ENCODE results near the gene EMP2. TPM values are rescaled to one million over a fixed set of nuclear protein-coding genes. Genes with fewer than 3 reads are reported as not detected.
A peak's percentile ranks its signal among the peaks of the same experiment; 100 is the strongest.
"Not testable (repeated sequence)": the region's sequence is repeated elsewhere in the genome, so short reads cannot be mapped to it uniquely, and the experiment has no call there.

The EMP2 gene
- total RNA-seq, 1 donor from 2014 or later: 138 TPM

DNA sequence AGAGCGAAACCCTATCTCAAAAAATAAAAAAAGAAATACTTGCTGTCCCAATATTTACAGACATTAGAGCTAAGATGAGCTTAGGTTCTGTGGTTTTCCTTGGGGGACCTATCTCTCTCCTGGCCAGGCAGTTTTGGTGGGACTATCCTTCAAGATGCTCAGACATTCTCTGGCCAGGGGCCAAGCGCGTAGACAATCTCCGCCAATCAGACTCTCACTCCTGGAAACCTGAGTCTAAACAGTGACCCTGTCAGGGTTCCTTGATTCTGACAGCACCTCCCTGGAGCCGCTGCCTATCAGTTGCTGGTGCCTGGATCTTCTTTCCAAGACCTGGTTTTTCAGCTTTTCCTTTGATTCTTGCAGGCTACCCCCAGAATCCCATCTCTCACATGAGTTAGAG lies 45.6 kb downstream of the EMP2 start:
- DNase-seq (ENCODE audit: low spot score) (no peak), ATAC-seq (no peak)
- intact Hi-C loops (cut with DNase I): no loop called here

GRCh38 chr16:10533612-10534011 lies 46.8 kb downstream of the EMP2 start:
- ATAC-seq; intact Hi-C loops (cut with DNase I): not testable (repeated sequence)

DNA sequence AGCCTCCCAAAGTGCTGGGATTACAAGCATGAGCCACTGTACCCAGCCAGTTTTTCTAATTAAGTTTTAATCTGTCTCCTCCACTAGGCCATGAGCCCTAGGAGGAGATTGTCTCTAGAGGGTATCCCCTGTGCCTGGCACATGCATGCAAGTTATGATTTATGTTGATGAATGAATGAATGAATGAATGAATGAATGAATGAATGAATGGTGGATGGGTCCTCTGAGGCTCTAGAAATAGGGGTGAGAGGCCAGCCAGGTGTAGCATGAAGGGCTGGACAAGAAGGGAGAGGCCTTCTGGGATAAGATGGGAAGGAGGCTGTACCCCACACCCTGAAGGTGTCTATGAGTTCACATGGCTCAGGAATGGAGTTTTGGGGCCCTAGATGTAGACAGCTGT lies 48.8 kb downstream of the EMP2 start:
- DNase-seq (ENCODE audit: low spot score) (no peak), ATAC-seq (no peak)
- intact Hi-C loops (cut with DNase I): no loop called here

More at GRCh38 chr16:10533612-10534011, 46.8 kb downstream of the EMP2 start:
- DNase-seq (ENCODE audit: low spot score): not testable (repeated sequence)

DNA sequence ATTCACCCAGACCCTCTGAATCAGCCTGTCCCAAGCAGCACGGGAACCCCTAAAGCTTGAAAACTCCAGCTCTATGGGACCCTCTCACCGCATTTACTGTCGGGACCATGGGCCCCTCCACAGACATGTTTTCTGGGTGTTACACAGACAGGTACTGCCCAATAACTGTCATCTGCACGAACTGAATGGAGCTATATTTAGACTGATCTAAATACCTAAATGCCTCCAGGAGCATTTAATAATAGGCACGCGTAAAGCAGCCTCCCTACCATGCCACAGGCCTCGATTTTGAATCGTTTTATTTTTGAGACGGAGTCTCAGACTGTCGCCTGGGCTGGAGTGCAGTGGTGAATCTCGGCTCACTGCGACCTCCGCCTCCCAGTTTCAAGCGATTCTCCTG lies 49.7 kb downstream of the EMP2 start:
- ATAC-seq: peak; percentile 10
- DNase-seq (ENCODE audit: low spot score): no peak
- intact Hi-C loops (cut with DNase I): no loop called here

DNA sequence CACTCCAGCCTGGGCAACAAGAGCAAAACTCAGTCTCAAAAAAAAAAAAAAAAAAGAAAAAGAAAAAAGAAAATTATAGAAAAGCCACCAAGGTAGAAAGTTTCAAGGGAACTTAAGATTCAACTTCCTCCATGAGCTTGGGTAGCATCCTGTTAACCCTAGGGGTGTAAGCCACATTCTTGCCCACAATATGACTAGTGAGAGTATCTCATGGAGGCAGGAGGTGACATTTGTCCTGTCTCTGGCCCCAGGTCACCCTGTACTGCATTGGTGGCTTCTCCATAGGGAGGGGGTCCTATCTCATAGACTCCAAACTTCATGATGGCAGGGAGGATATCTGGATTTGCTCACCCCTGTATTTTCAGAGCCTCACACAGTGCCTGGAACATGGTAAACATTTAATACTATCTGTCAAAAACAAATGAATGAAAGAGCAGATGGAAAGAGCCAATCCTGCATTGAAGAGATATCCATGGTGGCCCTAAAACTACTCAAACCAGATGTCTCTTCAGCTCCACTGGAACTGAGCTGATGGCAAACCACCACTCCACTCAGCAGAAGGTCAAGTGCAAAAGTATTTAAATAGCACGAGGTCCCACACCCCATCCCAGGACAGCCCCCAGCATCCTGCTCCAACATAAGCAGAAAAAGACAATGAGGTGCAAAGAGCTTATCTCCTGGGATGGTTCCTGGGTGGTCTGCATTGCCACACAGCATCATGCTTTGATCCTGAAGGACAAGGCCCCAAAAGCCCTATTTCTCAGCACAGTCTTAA lies 50.3 kb downstream of the EMP2 start:
- ATAC-seq: peak; percentile 26
- intact Hi-C loops (cut with DNase I): no loop called here
- DNase-seq (ENCODE audit: low spot score): no peak

DNA sequence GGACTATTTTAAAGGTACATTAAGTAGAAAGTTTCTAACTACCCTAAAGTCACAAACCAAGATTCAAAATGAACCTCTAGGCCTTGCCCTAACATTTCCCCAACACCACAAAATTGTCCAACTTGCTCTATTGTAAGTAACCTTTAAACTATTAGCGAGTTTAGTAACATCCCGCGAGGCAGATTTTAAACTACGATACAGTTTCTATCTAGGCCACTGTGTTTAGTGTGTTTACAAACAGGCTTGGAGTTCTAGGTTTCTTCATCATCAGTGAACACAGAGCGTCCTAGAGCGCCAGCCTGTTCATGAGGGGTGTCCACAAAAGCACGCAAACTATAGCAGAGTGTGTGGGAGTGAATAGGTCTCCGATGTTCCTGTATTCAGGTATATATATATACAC lies 51.8 kb downstream of the EMP2 start:
- ATAC-seq (no peak), DNase-seq (ENCODE audit: low spot score) (no peak)
- intact Hi-C loops (cut with DNase I): no loop called here

DNA sequence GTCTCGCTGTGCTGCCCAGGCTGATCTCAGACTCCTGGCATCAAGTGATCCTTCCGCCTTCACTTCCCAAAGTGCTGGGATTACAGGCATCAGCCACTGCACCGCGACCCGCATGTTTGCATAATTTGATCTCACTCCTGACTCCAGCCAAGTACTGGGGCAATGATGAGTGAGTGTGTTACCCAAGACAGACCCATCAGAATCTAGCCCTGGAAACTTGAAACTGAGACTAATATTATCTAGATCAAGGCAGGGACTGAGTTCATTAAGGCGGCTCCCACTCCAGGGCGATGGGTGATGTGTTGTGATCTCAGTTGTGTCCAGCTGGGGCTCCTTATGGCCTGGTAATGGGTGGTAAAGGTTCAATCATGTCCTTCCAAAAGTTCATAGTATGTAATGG lies 53.4 kb downstream of the EMP2 start:
- DNase-seq (ENCODE audit: low spot score): no peak
- no peak for ATAC-seq
- intact Hi-C loops (cut with DNase I): no loop called here

DNA sequence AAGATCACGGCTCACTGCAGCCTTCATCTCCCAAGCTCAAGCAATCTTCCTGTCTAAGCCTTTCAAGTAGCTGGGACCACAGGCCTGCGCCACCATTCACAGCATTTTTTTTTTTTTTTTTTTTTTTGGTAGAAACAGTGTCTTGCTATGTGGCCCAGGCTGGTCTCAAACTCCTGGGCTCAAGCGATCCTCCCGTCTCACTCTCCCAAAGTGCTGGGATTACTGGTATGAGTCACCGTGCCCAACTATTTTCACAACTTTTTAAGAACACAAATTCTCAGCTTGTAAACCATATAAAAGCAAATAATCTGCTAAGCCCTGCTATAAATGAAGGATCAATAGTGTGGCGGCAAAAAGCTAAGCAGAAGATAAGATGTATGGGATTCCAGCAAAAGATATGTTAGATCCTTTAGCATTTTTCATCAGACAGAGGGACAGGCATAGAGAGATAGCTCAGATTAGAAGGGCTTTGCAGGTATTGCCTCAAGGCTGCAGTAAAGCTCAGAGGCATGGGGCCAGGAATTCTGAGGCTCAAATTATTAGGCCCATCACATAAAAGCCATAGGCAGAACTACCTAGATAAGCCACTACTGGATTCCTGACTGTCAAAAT lies 55.1 kb downstream of the EMP2 start:
- DNase-seq (ENCODE audit: low spot score) (no peak), ATAC-seq (no peak)
- intact Hi-C loops (cut with DNase I): no loop called here

DNA sequence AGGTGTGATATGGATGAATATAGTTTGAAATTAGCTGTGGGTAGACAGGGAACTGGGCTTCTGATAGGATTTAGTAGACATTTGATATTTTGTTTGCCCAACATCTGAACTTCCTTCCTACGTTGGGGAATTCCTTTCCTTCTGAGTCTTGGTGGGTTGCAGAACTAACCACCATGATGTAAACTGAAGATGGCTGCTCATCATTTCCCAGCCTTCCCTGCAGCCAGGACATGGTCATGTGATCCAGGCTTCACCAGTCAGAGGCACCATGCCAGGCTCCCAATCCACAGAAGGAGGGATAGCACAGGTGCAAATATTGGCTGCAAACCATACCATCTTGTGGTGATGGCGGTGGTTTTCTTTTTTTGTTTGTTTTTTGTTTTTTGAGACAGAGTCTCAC lies 57.4 kb downstream of the EMP2 start:
- intact Hi-C loops (cut with DNase I): no loop called here
- ATAC-seq: no peak
- DNase-seq (ENCODE audit: low spot score): no peak

GRCh38 chr16:10521681-10522274 lies 58.6 kb downstream of the EMP2 start:
- intact Hi-C loops (cut with DNase I): no loop called here
- peak; percentile 81 for DNase-seq (ENCODE audit: low spot score)
- peak; percentile 87 for ATAC-seq

- intact Hi-C loops (cut with DNase I): no loop called here
- no peak for ATAC-seq
Observed at GRCh38 chr16:10520869-10521578, 59.4 kb downstream of the EMP2 start.

GRCh38 chr16:10519929-10520868 lies 60.2 kb downstream of the EMP2 start:
- peak; percentile 7 for DNase-seq (ENCODE audit: low spot score)
- no peak for ATAC-seq
- intact Hi-C loops (cut with DNase I): loop anchor here (5.0 kb wide), 1 partner anchor 217 kb away; no protein-coding TSS in a partner anchor

More at GRCh38 chr16:10520869-10521578, 59.4 kb downstream of the EMP2 start:
- DNase-seq (ENCODE audit: low spot score): no peak

DNA sequence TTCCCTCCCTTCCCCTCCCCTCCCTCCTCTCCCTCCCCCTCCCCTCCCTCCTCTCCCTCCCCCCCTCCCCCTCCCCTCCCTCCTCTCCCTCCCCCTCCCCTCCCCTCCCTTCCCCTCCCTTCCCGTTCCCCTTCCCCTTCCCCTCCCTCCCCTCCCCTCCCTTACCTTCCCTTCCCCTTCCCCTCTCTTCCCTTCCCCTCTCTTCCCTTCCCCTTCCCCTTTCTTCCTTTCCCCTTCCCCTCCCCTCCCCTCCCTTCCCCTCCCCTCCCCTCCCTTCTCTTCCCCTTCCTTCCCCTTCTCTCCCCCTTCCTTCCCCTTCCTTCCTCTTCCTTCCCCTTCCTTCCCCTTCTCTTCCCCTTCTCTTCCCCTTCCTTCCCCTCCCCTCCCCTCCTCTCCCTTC lies 61.1 kb downstream of the EMP2 start:
- ATAC-seq: no peak
- intact Hi-C loops (cut with DNase I): loop anchor here (5.0 kb wide), 1 partner anchor 218 kb away; no protein-coding TSS in a partner anchor
- DNase-seq (ENCODE audit: low spot score): no peak

DNA sequence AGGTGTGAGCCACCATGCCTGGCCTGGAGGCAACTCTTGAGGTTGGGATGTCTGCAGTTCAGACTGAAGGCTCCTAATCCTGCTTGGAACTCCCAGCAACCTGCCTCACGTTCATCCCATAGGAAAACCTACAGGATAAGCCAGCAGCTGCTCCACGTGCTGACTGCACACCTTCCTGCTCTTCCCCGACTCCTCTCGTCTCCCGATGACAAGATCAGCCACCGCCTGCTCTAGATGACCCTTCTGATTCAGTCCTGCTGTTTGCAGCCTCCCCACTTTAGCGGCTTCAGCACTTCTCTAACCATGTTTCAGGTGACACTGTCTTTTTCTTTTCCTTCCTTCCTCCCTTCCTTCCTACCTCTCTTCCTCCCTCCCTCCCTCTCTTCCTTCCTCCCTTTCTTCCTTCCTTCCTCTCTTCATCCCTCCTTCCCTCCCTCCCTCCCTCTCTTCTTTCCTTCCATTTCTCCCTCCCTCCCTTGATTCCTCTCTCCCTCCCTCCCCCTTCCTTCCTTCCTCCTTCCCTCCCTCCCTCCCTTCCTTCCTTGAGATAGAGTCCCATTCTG lies 61.8 kb downstream of the EMP2 start:
- DNase-seq (ENCODE audit: low spot score) (no peak), ATAC-seq (no peak)
- intact Hi-C loops (cut with DNase I): loop anchor here (5.0 kb wide), 1 partner anchor 219 kb away; no protein-coding TSS in a partner anchor

DNA sequence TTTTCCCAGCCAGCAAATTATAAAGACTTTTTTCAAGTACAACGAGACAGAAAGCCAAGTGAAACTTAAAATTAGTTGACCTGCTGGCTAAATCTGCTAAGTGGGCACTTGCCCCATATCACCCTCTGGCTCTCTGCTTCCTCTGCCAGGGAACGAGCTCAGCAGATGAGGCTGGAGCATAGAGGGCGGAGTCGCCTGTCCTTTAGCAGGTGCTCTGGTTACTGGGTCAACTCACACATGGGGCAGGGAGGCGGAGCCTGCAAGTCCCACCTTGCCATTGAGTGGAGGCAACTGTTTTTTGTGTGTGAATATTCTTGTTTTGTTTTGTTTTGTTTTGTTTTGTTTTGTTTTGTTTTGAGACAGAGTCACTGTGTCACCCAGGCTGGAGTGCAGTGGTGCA lies 62.5 kb downstream of the EMP2 start:
- no peak for DNase-seq (ENCODE audit: low spot score)
- intact Hi-C loops (cut with DNase I): loop anchor here (5.0 kb wide), 1 partner anchor 219 kb away; no protein-coding TSS in a partner anchor
- ATAC-seq: no peak

- intact Hi-C loops (cut with DNase I): loop anchor here (5.0 kb wide), 2 partner anchors 223 to 403 kb away; no protein-coding TSS in a partner anchor
- ATAC-seq: peak; percentile 73
- no peak for DNase-seq (ENCODE audit: low spot score)
Observed at GRCh38 chr16:10514369-10515055, 65.9 kb downstream of the EMP2 start.

- intact Hi-C loops (cut with DNase I): loop anchor here (5.0 kb wide), 1 partner anchor 405 kb away; no protein-coding TSS in a partner anchor
- ATAC-seq (no peak), DNase-seq (ENCODE audit: low spot score) (no peak)
Observed at GRCh38 chr16:10511829-10512228, 68.6 kb downstream of the EMP2 start.
